Neural progenitor cell (in vitro differentiated cells): ENCODE results near the gene AGAP3. TPM values are rescaled to one million over a fixed set of nuclear protein-coding genes. Genes with fewer than 3 reads are reported as not detected.

ENCODE experiments used
- DNase-seq: peaks from one replicate; pipeline ENCODE4 v3.0.0-alpha.2; 2016; ENCODE audit warnings: low spot score
- H2AFZ ChIP-seq: fragments of 200-600 bp; sonication (generic); replicated peaks from 2 replicates; pipeline ENCODE4 v1.6.1; 2016; ENCODE audit warnings: antibody characterized with exemption
- H3F3A ChIP-seq: fragments of 200-600 bp; sonication (generic); 2 replicates; pipeline ENCODE4 v1.6.1; 2016; ENCODE audit warnings: antibody characterized with exemption, low read depth
- H3K27ac ChIP-seq: fragments of 200-600 bp; sonication (generic); 2 replicates; pipeline ENCODE4 v1.5.1; 2016; ENCODE audit warnings: mild to moderate bottlenecking
- H3K27me3 ChIP-seq: fragments of 200-600 bp; sonication (generic); 2 replicates; pipeline ENCODE4 v1.6.1; 2016; ENCODE audit warnings: mild to moderate bottlenecking, moderate library complexity
- H3K36me3 ChIP-seq: fragments of 200-600 bp; sonication (generic); 2 replicates; pipeline ENCODE4 v1.5.1; 2016
- H3K4me1 ChIP-seq: fragments of 200-600 bp; sonication (generic); 2 replicates; pipeline ENCODE4 v1.6.1; 2016; ENCODE audit warnings: mixed run types
- H3K4me2 ChIP-seq: fragments of 200-600 bp; sonication (generic); 2 replicates; pipeline ENCODE4 v1.6.1; 2016
- H3K4me3 ChIP-seq: fragments of 200-600 bp; sonication (generic); 2 replicates; pipeline ENCODE4 v1.5.1; 2016
- H3K79me2 ChIP-seq: fragments of 200-600 bp; sonication (generic); 2 replicates; pipeline ENCODE4 v1.6.1; 2016; ENCODE audit warnings: low read depth
- H3K9ac ChIP-seq: fragments of 200-600 bp; sonication (generic); 2 replicates; pipeline ENCODE4 v1.6.1; 2016
- H3K9me3 ChIP-seq: fragments of 200-600 bp; sonication (generic); 2 replicates; pipeline ENCODE4 v1.5.1; 2016; ENCODE audit warnings: low read depth
- H4K20me1 ChIP-seq: fragments of 200-600 bp; sonication (generic); 2 replicates; pipeline ENCODE4 v1.6.1; 2016; ENCODE audit warnings: low read depth
- H3K27ac Mint-ChIP-seq: 3 replicates; pipeline ENCODE4 v1.8.0; 2021; ENCODE audit warnings: mixed read lengths
- H3K27me3 Mint-ChIP-seq: 2 replicates; pipeline ENCODE4 v1.8.0; 2022; ENCODE audit warnings: low read depth, mild to moderate bottlenecking, inconsistent platforms, moderate library complexity, mixed read lengths; ENCODE audit not compliant: insufficient read depth
- H3K36me3 Mint-ChIP-seq: 3 replicates; pipeline ENCODE4 v1.8.0; 2021; ENCODE audit warnings: mixed read lengths
- H3K4me1 Mint-ChIP-seq: 3 replicates; pipeline ENCODE4 v1.8.0; 2021; ENCODE audit warnings: mixed read lengths
- H3K4me3 Mint-ChIP-seq: 3 replicates; pipeline ENCODE4 v1.8.0; 2021; ENCODE audit warnings: mild to moderate bottlenecking, moderate library complexity, mixed read lengths
- H3K9me3 Mint-ChIP-seq: 3 replicates; pipeline ENCODE4 v1.8.0; 2020; ENCODE audit warnings: mixed read lengths
- EZH2 ChIP-seq: fragments of 200-600 bp; sonication (generic); IDR thresholded peaks from 2 replicates; pipeline ENCODE4 v1.6.1; 2017; ENCODE audit warnings: antibody characterized with exemption, mild to moderate bottlenecking, moderate library complexity
- EZH2phosphoT487 ChIP-seq: fragments of 200-600 bp; sonication (generic); IDR thresholded peaks from 2 replicates; pipeline ENCODE4 v1.6.1; 2017; ENCODE audit warnings: antibody characterized with exemption
- total RNA-seq: library from RNA; depleted of rRNA; stranded (reverse); fragments of >200 nt; gene quantifications from 2 replicates; pipeline ENCODE4 v1.2.3, GENCODE V29; 2015; ENCODE audit warnings: low replicate concordance
- TF ChIP-seq, protein P1 (sequence below): fragments of 200-600 bp; sonication (generic); IDR thresholded peaks from 2 replicates; pipeline ENCODE4 v1.5.1; 2017; ENCODE audit warnings: antibody characterized with exemption, mild to moderate bottlenecking

AGAP3 gene
- total RNA-seq, 1 donor from 2014 or later = 38.9 TPM

DNA sequence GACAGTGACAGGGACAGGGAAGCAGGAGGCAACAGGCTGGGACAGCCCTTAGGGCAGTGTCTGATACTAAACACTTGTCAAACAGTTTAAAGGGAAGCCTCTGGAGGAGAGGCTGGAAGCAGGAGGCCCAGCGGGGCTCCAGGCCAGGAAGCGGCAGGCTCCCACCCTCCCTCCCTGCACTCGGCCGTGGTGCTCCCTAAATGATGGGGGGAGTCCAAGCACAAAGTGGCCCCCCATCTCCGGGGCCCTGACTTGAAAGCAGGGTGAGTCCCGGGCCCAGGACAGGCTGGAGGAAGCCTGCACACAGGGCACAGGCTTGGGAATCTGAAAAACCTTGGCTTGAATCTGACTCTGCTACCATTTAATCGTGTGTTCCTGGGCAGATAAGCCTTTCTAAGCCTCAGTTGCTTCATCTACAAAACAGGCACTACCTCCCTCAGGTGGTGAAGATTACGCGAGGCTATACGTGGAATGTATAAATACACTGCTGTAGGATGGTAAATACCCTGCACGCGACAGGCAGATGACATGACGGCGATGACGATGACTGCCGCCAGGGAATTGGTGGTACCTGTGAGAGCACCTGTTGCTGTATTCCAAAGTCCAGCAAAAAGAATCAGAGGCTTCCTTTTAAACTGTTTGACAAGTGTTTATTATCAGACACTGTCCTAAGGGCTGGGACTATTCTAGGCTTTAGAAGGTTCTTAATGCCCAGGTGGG, 47.2 kb downstream of the AGAP3 start:
- Histone ChIP-seq H3K36me3 (no peaks in the 10 kb centered on the region), H3F3A (peaks cover 13% of the 10 kb centered on the region), H3K9ac (no peak overlapping the region), H3K4me3 (no peak overlapping the region), H3K27me3 (no peaks in the 10 kb centered on the region), H3K4me1 (peaks cover 18% of the 10 kb centered on the region), H3K4me2 (no peak overlapping the region), H4K20me1 (peaks cover 13% of the 10 kb centered on the region), H3K9me3 (no peaks in the 10 kb centered on the region), H3K79me2 (no peaks in the 10 kb centered on the region), H3K27ac (no peak overlapping the region), H2AFZ (no peak overlapping the region)
- DNase-seq = no peak
- no peaks in the 10 kb centered on the region for H3K9me3 Mint-ChIP-seq
- peaks cover 8% of the 10 kb centered on the region for H3K4me1 Mint-ChIP-seq
- TF ChIP-seq, protein P1, sequence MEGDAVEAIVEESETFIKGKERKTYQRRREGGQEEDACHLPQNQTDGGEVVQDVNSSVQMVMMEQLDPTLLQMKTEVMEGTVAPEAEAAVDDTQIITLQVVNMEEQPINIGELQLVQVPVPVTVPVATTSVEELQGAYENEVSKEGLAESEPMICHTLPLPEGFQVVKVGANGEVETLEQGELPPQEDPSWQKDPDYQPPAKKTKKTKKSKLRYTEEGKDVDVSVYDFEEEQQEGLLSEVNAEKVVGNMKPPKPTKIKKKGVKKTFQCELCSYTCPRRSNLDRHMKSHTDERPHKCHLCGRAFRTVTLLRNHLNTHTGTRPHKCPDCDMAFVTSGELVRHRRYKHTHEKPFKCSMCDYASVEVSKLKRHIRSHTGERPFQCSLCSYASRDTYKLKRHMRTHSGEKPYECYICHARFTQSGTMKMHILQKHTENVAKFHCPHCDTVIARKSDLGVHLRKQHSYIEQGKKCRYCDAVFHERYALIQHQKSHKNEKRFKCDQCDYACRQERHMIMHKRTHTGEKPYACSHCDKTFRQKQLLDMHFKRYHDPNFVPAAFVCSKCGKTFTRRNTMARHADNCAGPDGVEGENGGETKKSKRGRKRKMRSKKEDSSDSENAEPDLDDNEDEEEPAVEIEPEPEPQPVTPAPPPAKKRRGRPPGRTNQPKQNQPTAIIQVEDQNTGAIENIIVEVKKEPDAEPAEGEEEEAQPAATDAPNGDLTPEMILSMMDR = no peak
- TF ChIP-seq EZH2 (no peak), EZH2phosphoT487 (no peak)
- peaks cover 7% of the 10 kb centered on the region for H3K27me3 Mint-ChIP-seq
- peaks cover 23% of the 10 kb centered on the region for H3K36me3 Mint-ChIP-seq
- H3K4me3 Mint-ChIP-seq = no peak overlapping the region
- H3K27ac Mint-ChIP-seq = no peak overlapping the region

DNA sequence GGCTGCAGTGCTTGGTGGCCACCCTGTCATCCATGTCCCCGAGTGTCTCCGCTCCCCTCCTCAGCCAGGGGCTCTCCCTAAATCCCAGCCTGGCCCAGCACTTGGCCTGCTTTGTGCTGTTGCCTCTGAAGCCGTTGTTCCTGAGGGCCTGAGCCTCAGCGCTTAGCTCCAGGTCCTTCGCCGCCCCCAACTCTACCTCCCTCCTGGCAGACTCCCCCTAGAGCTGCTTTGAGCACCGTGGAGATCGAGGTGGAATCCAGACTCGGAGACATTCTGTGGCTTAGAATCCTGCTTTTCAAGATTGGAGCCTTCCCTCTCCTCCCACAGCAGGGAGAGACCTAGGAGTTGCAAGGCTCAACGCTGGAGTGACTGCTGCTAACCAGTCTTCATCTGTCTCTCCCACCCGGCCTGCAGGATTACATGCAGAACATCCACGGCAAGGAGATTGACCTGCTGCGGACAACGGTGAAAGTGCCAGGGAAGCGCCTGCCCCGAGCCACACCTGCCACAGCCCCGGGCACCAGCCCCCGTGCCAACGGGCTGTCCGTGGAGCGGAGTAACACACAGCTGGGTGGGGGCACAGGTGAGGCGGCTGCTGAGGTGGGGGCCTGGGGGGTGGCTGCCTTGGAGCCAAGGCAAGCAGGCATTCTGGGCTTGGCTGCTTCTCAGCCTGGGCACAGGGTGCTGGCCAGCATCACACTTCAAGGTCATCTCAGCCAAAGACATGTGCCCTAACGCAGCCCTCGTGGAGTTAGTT, 47.9 kb downstream of the AGAP3 start:
- Mint-ChIP-seq H3K4me3 (no peak overlapping the region), H3K9me3 (no peaks in the 10 kb centered on the region), H3K4me1 (peaks cover 11% of the 10 kb centered on the region), H3K27ac (no peak overlapping the region), H3K27me3 (peaks cover 7% of the 10 kb centered on the region), H3K36me3 (peaks cover 21% of the 10 kb centered on the region)
- peaks cover 18% of the 10 kb centered on the region for H4K20me1 ChIP-seq
- H2AFZ ChIP-seq = no peak overlapping the region
- H3K79me2 ChIP-seq = no peaks in the 10 kb centered on the region
- peaks cover 13% of the 10 kb centered on the region for H3F3A ChIP-seq
- no peaks in the 10 kb centered on the region for H3K27me3 ChIP-seq
- H3K36me3 ChIP-seq = no peaks in the 10 kb centered on the region
- H3K4me2 ChIP-seq = no peak overlapping the region
- no peak overlapping the region for H3K4me3 ChIP-seq
- DNase-seq = no peak
- no peak overlapping the region for H3K9ac ChIP-seq
- H3K27ac ChIP-seq = no peak overlapping the region
- TF ChIP-seq, protein P1 = no peak
- TF ChIP-seq EZH2phosphoT487 = no peak
- no peak for TF ChIP-seq EZH2
- peaks cover 26% of the 10 kb centered on the region for H3K4me1 ChIP-seq
- no peaks in the 10 kb centered on the region for H3K9me3 ChIP-seq

DNA sequence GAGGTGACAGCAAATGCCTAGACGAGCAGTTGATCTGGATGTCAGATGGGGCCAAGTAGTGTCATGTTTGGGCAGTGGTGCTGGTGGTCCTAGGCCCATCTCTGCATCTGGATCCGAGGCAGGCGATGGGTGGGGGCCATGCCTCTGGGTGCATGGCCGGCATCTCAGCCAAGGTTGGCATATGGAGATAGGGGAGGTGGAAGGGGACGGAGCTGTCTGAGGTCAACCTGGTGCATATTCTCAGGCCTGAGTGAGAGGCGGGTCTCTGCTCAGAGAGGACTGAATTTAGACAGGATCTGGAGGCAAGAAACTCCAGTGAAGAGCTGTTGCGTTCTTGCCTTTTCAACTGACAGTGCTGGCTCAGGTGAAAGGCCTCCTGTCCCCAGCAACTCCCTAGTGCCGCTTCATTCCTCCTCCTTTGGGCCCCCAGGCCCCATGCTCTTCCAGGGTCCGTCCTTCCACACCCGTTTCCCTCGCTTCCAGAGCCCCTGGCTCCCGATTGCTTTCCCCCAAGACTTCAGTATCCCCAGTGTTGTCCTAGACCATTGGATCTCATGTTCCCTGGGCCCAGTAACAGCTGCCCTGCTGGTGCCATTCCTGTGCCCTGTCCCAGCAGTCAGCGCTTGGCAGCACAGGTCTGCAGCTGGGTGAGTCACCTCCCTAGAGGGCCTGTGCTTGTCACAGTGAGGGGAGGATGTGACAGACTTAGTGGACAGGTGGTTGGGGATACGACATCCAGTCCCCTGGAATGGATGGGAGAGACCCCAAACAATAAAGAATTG, 48.7 kb downstream of the AGAP3 start:
- TF ChIP-seq EZH2 (no peak), EZH2phosphoT487 (no peak)
- TF ChIP-seq, protein P1 = no peak
- no peak overlapping the region for H3K27ac Mint-ChIP-seq
- no peak overlapping the region for H3K27ac ChIP-seq
- no peak overlapping the region for H3K4me2 ChIP-seq
- no peaks in the 10 kb centered on the region for H3K79me2 ChIP-seq
- H3K9me3 Mint-ChIP-seq = no peaks in the 10 kb centered on the region
- H3K27me3 Mint-ChIP-seq = peaks cover 8% of the 10 kb centered on the region
- no peaks in the 10 kb centered on the region for H3K27me3 ChIP-seq
- H3K4me1 ChIP-seq = peaks cover 29% of the 10 kb centered on the region
- H4K20me1 ChIP-seq = peaks cover 21% of the 10 kb centered on the region
- peaks cover 13% of the 10 kb centered on the region for H3F3A ChIP-seq
- H3K4me3 Mint-ChIP-seq = no peak overlapping the region
- peaks cover 11% of the 10 kb centered on the region for H3K4me1 Mint-ChIP-seq
- peaks cover 21% of the 10 kb centered on the region for H3K36me3 Mint-ChIP-seq
- DNase-seq = no peak
- no peak overlapping the region for H3K9ac ChIP-seq
- no peaks in the 10 kb centered on the region for H3K9me3 ChIP-seq
- H2AFZ ChIP-seq = no peak overlapping the region
- H3K36me3 ChIP-seq = no peaks in the 10 kb centered on the region
- H3K4me3 ChIP-seq = no peak overlapping the region
